HPDE6-E6E7 (cell line): Measurements from ENCODE around the gene CERS6.
A peak's percentile ranks its signal among the peaks of the same experiment; 100 is the strongest.
"Not testable (repeated sequence)": the region's sequence is repeated elsewhere in the genome, so short reads cannot be mapped to it uniquely, and the experiment has no call there.

Experiments used
- DNase-seq: peaks from one replicate; pipeline ENCODE4 v3.0.0; 2011; ENCODE audit warnings: missing footprints; ENCODE audit errors: extremely low spot score

The CERS6 gene

DNA sequence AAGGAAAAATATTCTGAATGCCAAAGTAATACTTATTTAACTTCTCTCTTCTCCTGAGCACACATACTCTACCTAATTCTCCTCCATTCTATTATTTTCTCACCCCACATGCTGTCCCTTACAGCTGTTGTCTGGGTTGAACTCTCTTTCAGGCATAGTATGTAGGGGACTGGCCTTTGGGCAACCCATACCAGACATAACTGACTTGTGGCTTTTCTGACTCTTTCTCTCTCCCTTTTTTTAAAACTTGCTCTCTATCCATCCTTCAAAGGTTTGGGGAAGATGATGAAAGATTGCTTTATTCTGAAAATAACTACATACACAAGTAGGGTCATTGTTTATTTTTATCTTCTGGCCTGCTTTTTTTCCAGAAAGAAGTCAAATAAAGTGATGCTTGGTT lies 276.4 kb downstream of the CERS6 start:
- no peak for DNase-seq

DNA sequence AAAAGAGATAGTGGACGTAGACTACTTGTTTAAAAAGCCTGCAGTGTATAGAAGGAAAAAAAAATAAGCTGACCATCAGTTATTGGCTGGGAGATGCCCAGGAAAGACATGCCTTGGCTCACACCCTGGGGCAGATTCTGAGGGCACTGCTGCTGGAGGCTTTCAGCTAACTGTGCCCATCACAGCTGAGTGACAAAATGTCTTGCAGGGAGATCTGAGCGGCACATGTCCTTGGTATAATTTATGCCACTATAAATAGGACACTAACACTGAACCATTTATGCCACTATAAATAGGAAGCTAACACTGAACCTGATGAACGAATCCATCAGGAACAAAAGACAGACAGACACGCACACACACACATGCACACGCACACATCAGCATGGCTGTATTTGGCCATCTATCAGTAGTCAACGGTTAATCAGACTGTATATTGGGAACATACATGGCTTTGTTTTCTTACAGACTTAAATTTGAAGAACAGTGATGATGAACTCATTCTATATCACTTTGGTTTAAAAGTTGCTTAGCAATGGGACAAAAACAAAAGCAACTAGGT lies 278.2 kb downstream of the CERS6 start:
- no peak for DNase-seq

DNA sequence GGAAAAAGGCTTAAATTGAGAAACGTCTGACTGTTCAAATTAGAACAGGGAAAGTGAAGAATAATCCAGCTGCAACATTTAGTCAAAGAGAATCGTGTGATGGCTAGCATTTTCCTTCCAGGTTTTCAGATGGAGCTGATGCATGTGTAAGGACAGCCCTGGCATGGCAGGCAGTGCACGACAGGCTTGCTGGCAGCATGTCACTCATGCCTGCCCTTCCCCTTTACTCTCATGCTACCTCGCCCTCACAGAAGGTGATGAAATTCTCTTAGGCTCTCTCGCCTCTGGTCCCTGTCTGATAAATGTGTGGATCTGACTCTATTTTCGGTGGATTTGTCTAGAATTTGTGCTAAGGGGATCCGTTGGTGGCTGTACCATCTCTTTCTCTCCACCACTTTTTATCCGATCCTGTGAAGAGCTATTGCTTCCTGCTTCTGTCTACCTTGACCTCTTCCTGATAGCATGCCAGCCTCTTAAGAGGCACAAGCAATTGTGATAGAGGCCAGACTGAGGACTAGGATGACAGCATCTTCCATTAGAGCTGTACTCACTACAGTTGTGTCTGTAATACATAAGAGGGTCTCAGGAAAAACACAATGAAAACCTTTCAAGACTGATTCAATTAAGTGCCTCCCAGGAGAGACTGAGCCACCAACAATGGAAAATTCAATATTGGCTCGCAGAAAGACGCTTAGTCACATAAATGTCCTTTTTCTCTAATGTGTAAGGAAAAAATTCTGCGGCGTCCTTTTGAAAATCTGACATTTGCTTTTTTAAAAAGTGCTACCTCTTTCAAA lies 280.8 kb downstream of the CERS6 start:
- DNase-seq = no peak

DNA sequence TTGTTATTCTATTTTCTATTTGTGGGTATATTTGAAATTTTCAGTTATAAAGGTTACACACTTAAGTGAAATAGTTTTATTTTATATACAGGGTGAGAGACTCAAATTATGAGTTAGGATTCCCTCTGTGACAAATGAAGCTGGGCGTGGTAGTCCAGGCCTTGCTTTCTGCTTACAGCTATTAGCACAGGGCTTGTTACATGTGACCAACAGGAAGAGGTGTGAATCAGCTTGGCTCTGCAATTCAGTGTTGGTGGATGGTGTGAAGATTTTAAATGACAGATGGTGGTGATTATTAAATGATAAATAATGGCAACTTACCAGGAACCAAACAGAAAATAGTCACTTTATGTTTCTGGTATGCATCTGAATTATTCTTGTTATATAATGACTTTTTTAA lies 282.0 kb downstream of the CERS6 start:
- DNase-seq = peak; percentile 28

DNA sequence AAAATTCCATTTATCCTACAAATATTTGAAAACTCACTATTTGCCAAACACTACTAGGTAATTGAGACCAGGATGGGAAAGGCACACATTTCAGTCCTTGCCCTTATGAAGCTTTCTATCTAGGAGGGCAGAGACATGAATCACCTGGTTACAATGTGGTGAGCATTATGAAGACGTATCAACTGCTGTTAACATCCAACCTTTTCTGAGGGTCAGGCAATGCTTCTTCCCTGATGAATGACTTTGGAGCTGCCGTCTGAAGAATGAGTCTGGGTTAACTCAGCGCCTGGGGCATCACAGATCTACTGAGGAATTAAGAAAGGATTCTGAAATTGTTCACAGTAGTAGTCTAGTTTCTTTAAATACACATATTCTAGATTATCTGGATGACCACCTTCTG lies 284.3 kb downstream of the CERS6 start:
- DNase-seq = no peak

DNA sequence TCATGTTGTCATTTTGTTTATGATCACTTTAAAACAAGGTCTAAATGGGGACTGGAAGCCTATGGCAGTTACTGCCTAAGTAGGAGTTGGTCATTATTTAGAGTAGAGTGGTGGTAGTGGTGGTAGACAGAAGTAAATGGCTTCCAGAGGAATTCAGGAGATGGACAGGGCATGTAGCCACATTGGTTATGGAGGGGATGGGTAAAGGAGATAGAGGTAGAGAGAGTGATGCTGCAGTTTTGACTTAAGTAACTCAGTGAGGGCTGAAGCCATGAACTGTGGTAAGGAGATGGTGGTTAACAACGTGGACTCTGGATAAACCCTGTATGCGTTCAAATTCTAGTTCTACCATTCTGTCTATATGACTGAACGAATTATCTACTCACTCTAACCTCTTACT lies 284.7 kb downstream of the CERS6 start:
- DNase-seq = no peak

DNA sequence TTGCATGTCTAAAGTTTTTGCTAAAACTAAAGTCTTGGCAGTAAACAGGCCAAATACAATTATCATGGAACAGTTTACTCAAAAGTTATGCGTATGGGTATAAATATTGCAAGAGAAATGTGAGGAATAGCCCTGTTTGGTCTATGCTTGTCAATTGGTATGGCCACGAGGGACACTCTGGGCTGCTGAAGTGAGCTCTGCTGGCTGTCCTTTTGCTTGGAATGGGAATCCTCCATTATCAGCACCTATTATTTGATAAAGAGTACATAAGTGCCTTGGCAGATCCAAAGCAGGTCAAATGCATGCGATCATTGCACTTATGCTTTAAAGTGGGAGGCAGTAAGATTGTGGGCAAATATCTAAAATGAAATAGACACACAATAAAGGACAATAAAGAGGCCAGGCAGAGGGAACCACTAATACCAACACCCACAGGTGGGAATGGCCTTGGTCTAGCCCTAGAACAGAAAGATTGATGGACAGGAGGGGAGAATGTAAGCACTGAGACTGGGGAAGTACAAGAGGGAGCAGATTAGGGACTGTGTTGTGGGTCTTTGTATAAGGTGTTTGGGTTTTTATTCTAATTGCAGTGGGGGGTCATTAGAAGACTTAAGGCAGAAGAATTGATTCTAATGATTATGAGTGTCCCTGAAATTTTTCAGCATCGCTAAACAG lies 286.3 kb downstream of the CERS6 start:
- DNase-seq = no peak

DNA sequence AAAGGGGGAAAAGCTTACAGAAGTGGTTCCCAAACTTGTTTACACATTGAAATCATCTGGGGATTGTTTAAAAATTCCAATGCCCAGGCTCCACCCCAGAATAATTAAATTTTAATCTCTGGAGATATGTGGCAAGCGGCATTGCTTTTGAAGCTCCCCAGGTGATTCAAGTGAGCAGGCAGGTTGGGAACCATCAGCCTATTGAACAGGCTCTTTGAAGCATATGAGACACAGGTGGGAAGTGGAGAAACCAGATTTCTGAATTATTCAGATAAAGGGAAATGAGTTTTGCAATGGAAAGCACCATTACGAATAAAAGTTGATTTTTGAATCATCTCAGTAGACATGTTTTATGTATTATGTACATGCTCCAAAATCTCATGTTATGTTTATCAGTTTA lies 288.8 kb downstream of the CERS6 start:
- no peak for DNase-seq

DNA sequence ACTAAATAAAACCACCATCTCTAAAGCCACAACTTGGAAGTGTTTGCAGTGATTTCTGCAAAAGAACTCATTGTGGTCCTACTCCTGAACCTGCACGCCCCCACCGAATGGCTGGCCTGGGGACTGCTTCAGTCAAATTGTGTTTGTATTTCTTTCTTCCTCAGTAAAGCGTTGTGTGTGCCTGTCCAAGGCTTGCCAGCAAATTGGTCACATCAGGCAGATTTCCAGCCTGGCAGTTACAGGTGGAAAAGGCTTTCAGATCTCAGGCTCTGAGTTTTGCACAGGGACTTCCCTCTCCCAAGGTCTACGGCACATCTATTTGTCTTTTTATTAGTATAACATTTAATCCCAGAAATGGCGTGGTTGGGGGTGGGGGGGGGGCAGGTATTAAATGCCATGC lies 292.4 kb downstream of the CERS6 start:
- DNase-seq = no peak

DNA sequence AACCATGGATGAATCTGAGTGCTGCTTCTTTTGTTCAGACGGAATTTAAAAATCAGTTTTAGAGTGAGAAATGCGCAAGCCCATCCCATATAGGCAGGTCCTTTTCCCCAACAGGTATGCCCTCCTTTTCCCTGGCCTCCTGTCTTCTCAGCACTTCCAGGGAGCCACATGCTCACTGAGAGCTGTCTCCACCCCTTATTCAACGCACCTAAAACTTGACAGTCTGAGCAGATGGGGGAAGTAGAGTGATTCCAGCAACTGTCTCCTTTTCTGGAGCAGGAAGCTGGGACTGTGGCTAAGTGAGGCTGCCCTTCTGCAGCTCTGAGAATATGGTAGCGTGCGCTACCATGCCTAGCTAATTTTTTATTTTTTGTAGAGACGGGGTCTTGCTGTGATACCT lies 293.2 kb downstream of the CERS6 start:
- DNase-seq = no peak

DNA sequence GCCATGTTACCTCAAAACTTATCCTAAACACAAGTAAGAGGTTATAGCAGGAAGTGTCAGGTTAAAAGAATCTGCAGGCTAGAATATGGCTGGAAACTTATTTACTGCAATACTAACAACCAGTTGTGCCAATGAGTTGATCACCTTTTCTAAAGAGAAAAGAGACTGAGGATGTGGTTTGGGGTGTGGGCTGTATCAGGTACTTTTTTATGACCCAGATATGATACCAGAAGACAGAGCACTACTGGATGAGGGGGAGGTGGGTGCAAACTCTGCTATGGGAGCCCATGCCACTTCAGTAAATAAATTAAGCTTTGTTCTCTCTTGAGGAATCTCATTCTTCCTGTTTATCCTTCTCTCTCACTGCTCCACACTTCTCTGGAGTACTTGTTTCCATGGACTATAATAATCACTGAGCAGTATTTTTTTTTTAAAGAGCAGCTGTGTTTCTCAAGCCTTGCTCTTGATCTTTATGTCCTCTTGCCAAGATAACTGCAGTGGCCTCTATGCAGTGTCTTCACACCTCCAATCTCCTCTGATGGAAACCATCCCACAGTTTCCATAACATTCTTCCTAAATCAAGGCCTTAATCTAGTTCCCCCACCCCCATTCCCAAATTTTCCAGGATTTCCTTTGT lies 295.1 kb downstream of the CERS6 start:
- no peak for DNase-seq

DNA sequence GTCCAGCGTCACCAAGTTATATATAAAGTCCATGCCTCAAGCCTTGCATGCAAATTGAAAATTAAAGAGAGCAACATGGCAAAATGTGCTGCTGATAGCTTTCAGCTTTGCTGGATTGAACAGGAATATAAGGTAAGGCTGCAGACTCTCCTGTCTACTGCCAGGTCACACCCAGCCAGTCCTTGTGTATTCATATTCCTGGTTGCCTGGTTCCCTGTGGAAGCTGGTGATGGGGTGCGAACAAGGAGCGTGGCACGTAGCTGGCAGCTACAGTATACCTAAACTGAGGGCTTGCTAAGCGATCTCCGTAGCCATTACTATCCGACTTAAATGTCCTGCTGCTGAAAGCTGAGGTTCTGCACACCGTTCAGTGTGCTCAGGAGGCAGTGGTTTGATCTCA lies 296.3 kb downstream of the CERS6 start:
- DNase-seq = no peak

DNA sequence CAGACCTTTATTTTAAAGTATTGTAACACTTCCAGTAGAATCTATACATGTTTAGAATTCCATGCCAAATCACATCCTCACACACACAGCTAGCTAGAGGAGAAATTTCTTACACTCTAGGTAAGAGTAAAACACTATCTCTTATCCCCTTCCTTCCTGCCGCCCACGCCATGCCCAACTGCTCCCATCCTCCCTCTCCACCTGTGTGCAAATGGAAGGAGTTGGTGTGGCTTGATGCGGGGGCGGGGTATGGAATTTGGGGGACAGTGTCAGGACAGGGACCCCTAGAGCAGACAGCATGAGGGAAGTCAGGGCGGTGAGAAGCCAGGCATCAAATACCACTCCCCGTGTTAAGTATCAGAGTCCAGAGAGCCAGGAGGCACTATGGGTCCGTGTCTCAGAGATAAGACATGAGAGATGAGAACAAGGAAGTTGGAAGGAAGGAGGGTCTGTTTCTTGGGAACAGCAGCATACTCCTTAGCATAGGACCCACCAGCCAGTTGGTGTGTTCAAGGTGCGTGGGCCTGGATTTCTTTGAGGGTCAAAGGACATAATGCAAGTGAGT lies 297.8 kb downstream of the CERS6 start:
- no peak for DNase-seq

DNA sequence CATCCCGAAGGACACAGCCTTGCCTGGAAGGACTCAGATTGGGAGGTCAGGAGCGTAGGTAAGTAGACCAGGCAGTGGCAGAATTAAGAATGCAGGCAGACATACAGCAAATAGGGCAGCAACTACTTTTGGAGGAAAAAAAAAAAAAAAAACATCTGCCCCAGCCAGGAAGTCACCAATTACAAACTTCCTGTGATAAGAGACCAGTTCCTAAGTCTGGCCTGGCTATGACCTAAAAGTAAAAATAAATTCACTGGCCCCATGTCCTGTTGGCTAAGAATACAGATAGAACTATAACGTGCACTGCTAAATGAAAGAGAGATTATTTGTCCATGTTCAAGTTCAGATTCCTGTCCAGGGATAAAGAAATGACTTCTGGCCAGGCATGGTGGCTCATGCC lies 301.2 kb downstream of the CERS6 start:
- DNase-seq = no peak

DNA sequence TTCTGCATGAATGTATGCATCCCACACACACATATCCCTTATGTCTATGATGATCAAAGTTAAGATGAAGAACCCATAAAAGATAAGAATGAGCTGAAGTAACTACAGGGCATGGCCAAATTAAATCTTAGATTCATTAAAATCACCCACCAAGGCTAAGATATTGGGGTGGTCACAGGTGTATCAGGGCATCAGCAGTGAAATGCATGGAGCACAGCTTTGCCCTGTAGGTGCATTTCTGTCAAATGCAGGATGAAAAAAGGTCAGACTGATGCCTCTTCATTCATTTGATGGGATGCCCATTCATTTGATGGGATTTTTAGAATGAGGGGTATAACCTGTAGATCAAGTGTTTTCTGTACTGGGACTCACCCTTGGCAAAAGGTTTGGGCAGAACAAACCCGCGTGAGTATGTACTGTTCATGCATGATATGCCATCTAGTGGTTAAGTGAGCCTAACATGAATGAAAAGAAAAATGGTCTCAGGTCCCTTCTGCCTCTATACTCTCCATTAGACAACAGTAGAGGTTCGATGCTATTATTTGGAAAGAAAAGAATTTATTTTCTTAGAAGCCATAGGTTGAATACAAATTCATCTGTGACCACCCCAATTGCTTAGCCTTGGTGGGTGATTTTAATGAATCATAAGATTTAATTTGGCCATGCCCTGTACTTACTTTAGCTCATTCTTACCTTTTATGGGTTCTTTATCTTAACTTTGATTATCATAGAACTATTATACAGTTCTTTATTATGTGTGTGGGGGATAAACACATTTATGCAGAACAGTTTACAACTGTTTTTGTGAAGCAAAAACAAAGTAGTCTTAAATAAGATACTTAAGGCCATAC lies 303.1 kb downstream of the CERS6 start:
- peak; percentile 25 for DNase-seq

DNA sequence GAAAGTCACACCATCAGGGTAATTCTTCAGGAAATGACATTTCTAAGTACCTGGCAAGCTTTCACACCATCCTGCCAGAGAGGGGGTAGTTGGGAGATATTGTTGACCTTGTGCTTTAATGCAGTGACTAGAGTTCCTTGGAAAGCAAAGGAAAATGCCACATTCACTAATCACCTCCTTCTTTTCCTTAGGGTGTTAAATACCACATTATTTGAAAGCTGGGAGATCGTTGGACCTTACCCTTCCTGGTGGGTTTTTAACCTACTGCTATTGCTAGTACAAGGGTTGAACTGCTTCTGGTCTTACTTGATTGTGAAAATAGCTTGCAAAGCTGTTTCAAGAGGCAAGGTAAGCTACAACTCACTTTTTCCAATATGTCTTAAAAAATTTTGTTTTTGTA lies 309.3 kb downstream of the CERS6 start:
- DNase-seq = no peak

DNA sequence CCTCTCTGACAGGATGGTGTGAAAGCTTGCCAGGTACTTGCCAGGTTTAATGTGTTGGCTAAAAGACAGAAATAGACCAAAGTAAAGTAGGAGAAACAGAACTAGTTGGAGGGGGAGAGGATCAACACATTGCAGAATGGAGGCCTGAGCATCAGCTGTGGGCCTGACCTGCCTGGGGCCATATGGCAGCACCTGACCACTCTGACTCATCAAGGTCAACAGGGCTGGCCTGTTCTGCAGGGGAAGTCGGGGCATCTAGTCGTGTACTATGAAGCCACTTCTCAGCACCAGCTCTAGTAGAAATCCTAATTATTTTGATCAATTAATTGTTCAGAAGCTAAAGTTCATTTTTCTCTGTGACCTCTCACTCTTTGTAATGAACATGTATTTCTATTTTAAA lies 310.5 kb downstream of the CERS6 start:
- peak; percentile 11 for DNase-seq

DNA sequence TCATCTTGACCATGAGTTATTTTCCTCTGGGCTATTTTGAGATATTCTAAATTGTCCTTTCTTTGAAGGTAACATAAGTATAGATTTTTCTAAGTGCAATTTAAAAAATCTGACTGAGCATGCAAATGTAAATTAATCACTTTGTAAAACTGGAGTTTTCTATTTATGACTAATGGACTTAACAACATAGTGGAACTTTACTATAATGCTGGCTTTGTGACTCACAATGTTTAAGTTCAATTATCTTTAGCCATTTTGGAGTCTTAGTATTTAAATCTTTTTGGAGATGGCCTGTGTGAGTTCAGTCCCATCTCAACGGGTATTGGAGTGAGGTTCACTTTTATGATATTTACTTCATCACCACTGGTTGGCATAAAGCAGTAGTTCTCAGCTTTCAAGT lies 311.2 kb downstream of the CERS6 start:
- no peak for DNase-seq

DNA sequence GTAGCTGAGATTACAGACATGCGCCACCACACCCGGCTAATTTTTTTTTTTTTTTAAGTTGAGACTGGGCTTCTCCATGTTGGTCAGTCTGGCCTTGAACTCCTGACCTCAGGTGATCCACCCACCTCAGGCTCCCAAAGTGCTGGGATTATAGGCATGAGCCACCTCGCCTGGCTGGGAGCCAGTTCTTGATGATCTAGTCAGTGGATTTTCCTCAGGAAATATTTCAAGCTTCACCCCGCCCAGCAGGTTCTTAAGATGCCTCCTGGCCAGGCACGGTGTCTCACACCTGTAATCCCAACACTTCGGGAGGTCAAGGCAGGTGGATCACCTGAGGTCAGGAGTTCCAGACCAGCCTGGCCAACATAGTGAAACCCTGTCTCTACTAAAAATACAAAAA lies 312.3 kb downstream of the CERS6 start:
- DNase-seq = not testable (repeated sequence)

DNA sequence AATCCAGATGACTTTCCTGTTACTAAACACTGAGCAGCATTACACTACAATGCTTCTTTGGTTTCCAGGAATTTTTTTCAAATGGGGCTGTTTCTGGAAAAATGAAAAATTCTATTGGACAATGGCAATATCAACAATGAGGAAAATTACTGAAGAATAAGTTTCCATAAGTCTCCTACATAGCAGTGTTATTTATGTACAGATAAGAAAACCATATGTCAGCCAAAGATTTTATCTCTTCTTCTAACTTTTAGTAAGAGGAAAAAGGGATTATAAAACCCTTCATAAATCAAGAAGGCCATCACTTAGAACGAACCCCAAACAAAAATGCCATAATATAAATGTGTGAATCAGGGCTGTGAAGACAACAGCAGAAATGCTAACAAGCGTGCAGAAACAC lies 314.7 kb downstream of the CERS6 start:
- no peak for DNase-seq

DNA sequence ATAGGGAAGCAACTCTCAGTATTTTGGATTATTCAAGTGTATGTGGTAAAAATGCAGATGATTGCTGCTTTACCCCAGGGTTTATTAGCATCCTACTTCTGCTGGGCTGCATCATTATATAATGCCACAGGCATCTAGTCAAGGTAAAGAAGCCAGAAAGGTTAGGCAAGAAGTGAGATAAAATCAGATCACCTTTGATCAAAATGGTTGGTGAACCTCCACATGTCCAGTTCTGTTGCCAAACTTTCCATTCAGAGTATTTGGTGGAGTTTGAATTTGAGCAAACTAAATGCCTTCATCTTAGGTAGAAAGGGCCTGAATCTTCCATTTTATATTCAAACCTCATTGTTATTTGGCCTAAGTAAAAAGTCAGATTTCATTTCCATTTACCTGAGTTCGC lies 316.6 kb downstream of the CERS6 start:
- no peak for DNase-seq

DNA sequence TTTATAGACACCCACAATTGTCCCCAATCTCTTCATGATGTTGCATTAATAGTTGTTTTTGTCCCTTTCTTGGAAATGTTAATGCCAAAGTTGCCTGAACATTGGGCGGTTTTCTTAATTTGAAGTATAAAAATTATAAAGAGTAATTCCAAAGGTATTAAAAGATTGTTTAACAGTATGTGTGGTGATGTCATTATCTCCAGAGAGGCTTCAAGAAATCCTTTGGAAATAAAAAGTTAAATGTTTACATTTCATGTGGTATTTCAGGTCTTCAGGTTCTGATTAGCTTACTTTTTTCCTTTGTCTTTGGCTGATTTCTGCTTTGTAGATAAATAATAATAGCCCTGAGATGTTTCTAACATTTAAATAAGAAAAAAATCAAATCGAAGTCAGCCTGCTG lies 317.1 kb downstream of the CERS6 start:
- no peak for DNase-seq
